Peyer's patch (tissue), 4 donors: ENCODE data around the gene ENDOU. TPM values are rescaled to one million over a fixed set of nuclear protein-coding genes. Genes with fewer than 3 reads are reported as not detected.

Source experiments
- DNase-seq, 3 donors: peaks; one replicate each; pipeline ENCODE4 v3.0.0-alpha.2; 2017 to 2019
- H3K27ac ChIP-seq, 4 donors: fragments of 200-600 bp; sonication (generic); one replicate each; pipeline ENCODE4 v1.5.1; 2016 to 2019
- H3K27me3 ChIP-seq, 2 donors: fragments of 200-600 bp; sonication (generic); one replicate each; pipeline ENCODE4 v1.5.1; 2019
- H3K36me3 ChIP-seq, 3 donors: fragments of 200-600 bp; sonication (generic); one replicate each; pipeline ENCODE4 v1.5.1; 2016 to 2019
- H3K4me1 ChIP-seq, 4 donors: fragments of 200-600 bp; sonication (generic); one replicate each; pipeline ENCODE4 v1.5.1; 2016 to 2019
- H3K4me3 ChIP-seq, 4 donors: fragments of 200-600 bp; sonication (generic); 1 replicate in 3 of 4; 2 replicates in 1 of 4; pipeline ENCODE4 v1.5.1; 2016 to 2019; ENCODE audit warnings: mild to moderate bottlenecking in 1 of 4
- H3K9me3 ChIP-seq, 4 donors: fragments of 200-600 bp; sonication (generic); one replicate each; pipeline ENCODE4 v1.5.1; 2016 to 2019; ENCODE audit warnings: mild to moderate bottlenecking in 1 of 4
- CTCF ChIP-seq, 6 experiments: fragments of 450-650 bp in 4 of 6; fragments of 200-600 bp in 2 of 6; sonication (generic) in 1 of 6; IDR thresholded peaks; one replicate each; pipeline ENCODE4 v1.5.1; 2017 to 2019; ENCODE audit warnings: antibody characterized with exemption in 6 of 6, mild to moderate bottlenecking in 3 of 6, moderate library complexity in 1 of 6
- POLR2A ChIP-seq, 2 donors: fragments of 450-650 bp; IDR thresholded peaks; one replicate each; pipeline ENCODE4 v1.5.1; 2017; ENCODE audit warnings: antibody characterized with exemption in 2 of 2, mild to moderate bottlenecking in 2 of 2, moderate library complexity in 2 of 2
- total RNA-seq, 4 donors: library from RNA; depleted of rRNA; stranded (reverse); fragments of >200 nt; gene quantifications; one replicate each; pipeline ENCODE4 v1.1.0, GENCODE V29; 2016

Gene ENDOU
- total RNA-seq, 4 donors from 2014 or later = not detected

- peak in 1 of 3 donors; percentile 15 for DNase-seq
- no peak for TF ChIP-seq POLR2A (IDR thresholded peaks at IDR 0.05)
- no peak for TF ChIP-seq CTCF (IDR thresholded peaks at IDR 0.05)
- H3K36me3 ChIP-seq = no peaks in the 10 kb centered on the region
- no peak overlapping the region for H3K27ac ChIP-seq
- H3K4me3 ChIP-seq = no peak overlapping the region
- H3K4me1 ChIP-seq = peaks cover 0 to 20% (median 4%) of the 10 kb centered on the region in 4 donors
- no peaks in the 10 kb centered on the region for H3K27me3 ChIP-seq
- no peaks in the 10 kb centered on the region for H3K9me3 ChIP-seq
Observed at GRCh38 chr12:47731723-47732122, 6.4 kb upstream of the ENDOU start.

- H3K4me1 ChIP-seq = peaks cover 0 to 6% (median 0%) of the 10 kb centered on the region in 4 donors
- DNase-seq = peak in 1 of 3 donors; percentile 15
- H3K36me3 ChIP-seq = no peaks in the 10 kb centered on the region
- H3K27me3 ChIP-seq = no peaks in the 10 kb centered on the region
- no peak overlapping the region for H3K27ac ChIP-seq
- no peak overlapping the region for H3K4me3 ChIP-seq
- no peaks in the 10 kb centered on the region for H3K9me3 ChIP-seq
- TF ChIP-seq CTCF (IDR thresholded peaks at IDR 0.05) (no peak), POLR2A (IDR thresholded peaks at IDR 0.05) (no peak)
Observed at GRCh38 chr12:47730341-47730744, 5.1 kb upstream of the ENDOU start.

- H3K4me3 ChIP-seq = no peak overlapping the region
- no peaks in the 10 kb centered on the region for H3K36me3 ChIP-seq
- no peaks in the 10 kb centered on the region for H3K9me3 ChIP-seq
- no peaks in the 10 kb centered on the region for H3K27me3 ChIP-seq
- no peak overlapping the region for H3K27ac ChIP-seq
- TF ChIP-seq CTCF (IDR thresholded peaks at IDR 0.05) (no peak), POLR2A (IDR thresholded peaks at IDR 0.05) (no peak)
- peak in 1 of 3 donors; percentile 24 for DNase-seq
- no peaks in the 10 kb centered on the region for H3K4me1 ChIP-seq
Observed at GRCh38 chr12:47729233-47729632, 3.9 kb upstream of the ENDOU start.

GRCh38 chr12:47725893-47726292, 603 bp upstream of the ENDOU start:
- Histone ChIP-seq H3K4me3 (no peak overlapping the region), H3K4me1 (no peaks in the 10 kb centered on the region), H3K36me3 (peaks cover 0 to 7% (median 0%) of the 10 kb centered on the region in 3 donors), H3K27me3 (no peaks in the 10 kb centered on the region), H3K27ac (no peak overlapping the region), H3K9me3 (no peaks in the 10 kb centered on the region)
- peak in 1 of 3 donors; percentile 8 for DNase-seq
- TF ChIP-seq CTCF (IDR thresholded peaks at IDR 0.05) = no peak
- no peak for TF ChIP-seq POLR2A (IDR thresholded peaks at IDR 0.05)

GRCh38 chr12:47722941-47723631, 2.2 kb downstream of the ENDOU start:
- no peaks in the 10 kb centered on the region for H3K9me3 ChIP-seq
- TF ChIP-seq POLR2A (IDR thresholded peaks at IDR 0.05) = no peak
- TF ChIP-seq CTCF (IDR thresholded peaks at IDR 0.05) = no peak
- DNase-seq = peak in 1 of 3 donors; percentile 31

More at GRCh38 chr12:47722941-47723631, 2.2 kb downstream of the ENDOU start:
- Histone ChIP-seq H3K27ac (no peak overlapping the region), H3K36me3 (peaks cover 0 to 12% (median 0%) of the 10 kb centered on the region in 3 donors), H3K27me3 (no peaks in the 10 kb centered on the region), H3K4me1 (peaks cover 0 to 2% (median 0%) of the 10 kb centered on the region in 4 donors), H3K4me3 (no peak overlapping the region)
